WI38 (cell line): ENCODE measurements around the gene TCAP.

Source experiments
- H3K4me3 ChIP-seq: 2 replicates; pipeline ENCODE4 v1.5.1; 2011; ENCODE audit warnings: low read depth, mild to moderate bottlenecking, control low read depth, low read length
- TF ChIP-seq, protein P1 (sequence below): IDR thresholded peaks from 2 replicates; pipeline ENCODE4 v1.5.1; 2012; ENCODE audit warnings: low read depth, mild to moderate bottlenecking, control low read depth, low read length

The TCAP gene

DNA sequence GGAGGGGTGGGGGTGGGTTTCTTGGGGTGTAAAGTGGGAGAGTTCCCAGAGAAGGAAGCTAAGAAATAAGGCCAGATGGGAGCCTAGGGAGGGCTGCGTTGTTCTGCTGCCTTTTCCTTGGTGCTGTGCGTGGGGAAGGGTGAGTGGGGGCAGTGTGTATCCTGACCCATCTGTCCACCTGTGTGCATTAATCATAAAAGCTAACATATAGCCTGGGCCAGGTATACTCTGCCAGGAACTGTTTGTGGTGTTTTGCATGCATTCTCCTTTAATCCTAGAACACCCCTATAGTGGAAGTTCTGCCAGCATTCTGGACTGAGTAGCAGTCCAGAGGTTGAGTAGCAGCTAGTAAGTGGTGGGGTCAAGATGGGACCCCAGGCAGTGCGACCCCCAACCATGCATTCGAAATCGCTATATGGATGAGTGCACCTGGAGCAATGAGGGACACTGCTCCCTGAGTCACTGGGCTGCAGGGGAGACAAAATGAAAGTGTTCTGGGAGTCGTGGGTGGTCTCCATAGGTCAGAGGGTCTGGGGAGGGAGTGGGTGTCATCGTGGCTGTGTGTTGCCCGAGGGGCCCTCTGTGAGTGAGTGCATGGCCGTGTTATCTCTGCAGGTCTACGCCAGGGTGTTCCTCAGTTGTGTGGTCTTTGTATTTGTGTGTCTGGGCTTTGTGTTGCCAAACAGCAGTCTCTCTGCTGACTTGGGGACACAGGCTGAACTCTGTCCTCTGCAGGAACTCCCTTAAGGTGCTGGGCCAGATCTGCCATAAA lies 36.0 kb downstream of the TCAP start:
- TF ChIP-seq, protein P1, sequence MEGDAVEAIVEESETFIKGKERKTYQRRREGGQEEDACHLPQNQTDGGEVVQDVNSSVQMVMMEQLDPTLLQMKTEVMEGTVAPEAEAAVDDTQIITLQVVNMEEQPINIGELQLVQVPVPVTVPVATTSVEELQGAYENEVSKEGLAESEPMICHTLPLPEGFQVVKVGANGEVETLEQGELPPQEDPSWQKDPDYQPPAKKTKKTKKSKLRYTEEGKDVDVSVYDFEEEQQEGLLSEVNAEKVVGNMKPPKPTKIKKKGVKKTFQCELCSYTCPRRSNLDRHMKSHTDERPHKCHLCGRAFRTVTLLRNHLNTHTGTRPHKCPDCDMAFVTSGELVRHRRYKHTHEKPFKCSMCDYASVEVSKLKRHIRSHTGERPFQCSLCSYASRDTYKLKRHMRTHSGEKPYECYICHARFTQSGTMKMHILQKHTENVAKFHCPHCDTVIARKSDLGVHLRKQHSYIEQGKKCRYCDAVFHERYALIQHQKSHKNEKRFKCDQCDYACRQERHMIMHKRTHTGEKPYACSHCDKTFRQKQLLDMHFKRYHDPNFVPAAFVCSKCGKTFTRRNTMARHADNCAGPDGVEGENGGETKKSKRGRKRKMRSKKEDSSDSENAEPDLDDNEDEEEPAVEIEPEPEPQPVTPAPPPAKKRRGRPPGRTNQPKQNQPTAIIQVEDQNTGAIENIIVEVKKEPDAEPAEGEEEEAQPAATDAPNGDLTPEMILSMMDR: no peak
- peak overlapping the region; percentile 85 for H3K4me3 ChIP-seq

DNA sequence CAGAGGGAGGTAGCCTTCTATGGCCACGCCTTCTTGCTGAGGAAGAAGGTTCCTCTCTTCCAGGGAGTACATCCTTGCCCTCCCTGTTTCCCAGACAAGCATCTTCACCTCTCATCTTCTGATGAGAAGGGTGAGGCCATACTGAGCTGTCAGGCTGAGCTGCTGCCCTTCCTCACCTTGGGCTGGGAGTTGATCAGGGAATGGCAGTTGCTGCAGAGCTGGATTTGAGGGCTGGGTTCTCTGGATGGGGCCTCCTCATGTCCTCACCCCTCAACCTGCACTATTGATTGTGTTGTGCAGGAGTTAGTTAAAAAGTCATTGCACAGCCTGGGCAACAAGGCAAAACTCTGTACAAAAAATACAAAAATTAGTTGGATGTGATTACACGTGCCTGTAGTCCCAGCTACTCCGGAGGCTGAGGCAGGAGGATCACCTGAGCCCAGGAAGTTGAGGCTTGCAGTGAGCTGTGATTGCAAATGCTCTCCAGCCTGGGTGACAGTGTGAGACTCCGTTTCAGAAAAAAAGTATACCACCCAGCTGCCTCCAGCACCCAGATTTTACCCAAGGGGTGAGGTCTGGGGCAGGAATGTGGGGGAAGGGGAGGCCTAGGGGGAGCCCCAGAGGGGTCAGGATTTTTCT lies 36.8 kb downstream of the TCAP start:
- TF ChIP-seq, protein P1: no peak
- peak overlapping the region; percentile 85 for H3K4me3 ChIP-seq

DNA sequence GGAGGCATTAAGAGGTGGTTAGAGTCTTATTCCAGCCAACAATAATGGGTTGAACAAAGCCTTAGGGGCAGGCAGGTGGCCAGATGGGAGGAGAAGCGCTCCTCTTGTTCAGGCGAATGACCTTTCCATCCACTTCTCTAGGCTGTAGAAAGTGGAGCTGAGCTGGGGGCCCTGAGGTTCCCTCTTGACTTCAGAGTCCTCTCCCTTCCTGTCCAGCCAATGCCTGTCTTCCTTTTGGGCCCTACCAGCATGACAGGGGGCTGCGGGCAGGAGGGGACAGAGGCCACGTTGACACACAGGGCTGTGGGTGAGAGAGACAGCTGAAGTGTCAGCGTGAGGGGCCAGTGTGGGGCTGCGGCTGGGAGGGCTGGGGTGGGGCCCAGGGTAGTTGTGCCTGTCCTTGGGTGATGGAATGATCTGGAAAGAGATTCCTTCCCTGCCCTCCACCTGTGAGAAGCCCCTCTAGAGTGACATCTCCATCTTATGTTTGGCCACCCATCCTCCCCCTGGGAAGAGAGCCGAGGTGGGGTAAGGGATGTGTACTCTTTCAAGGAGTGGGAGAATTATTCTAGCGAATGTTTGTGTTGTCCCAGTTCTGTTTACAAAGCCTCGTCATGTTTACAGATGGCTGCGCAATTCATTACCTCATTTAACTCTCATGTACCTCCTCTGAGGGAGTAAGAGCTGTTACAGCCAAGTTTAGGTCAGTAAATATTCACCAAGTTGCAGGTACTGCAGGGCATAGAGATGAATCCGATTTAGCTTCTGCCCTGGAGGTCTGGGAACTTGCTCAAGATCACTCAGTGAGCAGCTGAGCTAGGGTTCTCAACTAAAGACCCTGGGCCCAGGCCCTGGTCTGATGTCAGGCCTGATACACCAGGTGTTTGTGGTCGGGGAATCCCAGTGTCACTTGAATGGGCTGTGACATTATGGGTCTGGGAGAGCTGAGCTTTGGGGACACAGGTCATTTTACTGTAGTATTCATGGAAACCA lies 38.0 kb downstream of the TCAP start:
- no peak overlapping the region for H3K4me3 ChIP-seq
- TF ChIP-seq, protein P1: no peak

DNA sequence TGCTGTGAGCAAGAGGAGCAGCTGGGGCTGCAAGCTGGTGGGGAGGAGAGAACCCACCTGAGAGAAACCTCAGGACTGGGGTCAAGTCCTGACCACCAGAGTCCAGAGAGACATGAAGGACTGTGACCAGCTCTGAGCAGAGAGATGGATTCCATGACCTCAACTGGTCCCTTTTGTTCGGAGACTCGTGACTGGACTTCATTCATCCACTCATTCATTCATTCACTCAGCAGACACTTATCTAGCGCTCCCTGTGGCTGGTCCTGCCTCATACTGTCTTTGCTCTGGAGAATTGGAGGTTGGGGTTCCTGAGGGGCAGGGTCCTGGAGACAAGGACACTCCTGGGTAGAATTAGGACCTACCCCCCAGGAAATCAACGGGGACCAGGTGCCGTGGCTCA lies 38.8 kb downstream of the TCAP start:
- no peak overlapping the region for H3K4me3 ChIP-seq
- TF ChIP-seq, protein P1: no peak

DNA sequence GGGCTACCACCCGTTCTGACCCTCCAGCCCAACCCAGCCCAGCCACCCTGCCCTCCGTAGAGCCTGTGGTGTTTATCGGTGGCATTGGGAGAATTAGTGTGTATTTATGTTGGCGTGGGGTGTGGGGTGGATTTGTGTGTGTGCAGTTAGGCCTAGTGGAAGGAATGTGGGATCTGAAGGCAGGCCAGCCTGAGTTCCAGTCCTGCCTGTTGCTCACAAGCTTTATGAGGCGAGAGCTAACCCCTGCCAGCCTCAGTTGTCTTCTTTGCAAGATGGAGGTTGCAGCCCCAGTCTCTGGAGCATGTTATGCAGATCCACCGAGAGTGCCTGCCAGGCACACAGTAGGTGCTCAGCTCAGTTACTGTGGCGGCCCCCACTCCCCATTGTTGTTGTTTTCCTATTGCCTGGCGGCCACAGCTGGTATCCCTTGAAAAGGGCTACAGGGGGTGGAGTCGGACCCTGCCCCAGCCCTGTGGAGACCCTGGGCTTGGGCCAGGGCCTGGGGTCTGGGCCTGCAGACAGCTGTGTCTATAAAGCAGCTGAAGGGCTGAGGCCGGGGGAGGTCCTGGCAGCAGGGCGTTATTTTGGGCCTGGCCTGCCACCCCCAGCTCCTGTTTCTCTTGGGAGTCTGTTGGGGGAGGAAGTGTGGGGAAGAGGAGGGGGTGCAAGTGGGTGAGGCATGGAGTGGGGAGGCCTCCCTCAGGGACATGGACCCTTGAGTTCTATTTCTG lies 39.8 kb downstream of the TCAP start:
- H3K4me3 ChIP-seq: no peak overlapping the region

DNA sequence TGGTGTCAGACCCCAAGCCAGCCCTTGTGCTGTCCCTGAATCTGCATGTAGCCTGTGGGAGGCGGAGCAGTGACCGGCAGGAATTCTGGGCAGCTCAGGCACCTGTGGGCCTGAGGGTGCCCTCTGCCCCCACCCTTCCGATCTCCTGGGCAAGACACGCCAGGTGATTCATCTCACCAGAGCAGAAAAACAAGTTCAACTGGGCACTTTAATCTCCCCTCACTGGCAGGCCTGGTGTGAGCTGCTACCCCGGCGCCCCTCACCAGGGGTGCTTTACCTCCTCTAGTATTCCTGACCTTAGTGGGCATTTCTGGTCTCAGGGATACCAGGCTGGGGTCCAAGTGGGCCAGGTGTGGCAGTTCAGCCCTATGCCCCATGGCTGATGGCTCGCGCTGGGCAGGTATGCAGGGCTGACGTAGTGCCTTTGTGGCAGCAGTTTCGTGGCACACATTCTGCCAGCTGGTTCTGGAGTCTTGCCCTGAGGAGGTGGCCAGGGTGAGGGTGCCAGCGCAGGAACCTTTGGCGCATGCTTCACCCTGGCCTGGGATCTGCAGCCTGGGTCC lies 40.7 kb downstream of the TCAP start:
- TF ChIP-seq, protein P1: no peak
- H3K4me3 ChIP-seq: no peak overlapping the region

More for the DNA sequence above, 39.8 kb downstream of the TCAP start:
- TF ChIP-seq, protein P1: peak; percentile 26; the same call in 1 of the 2 replicates
